Skeletal muscle tissue (tissue), 4 donors: Measurements from ENCODE around the gene MT1M. TPM values are rescaled to one million over a fixed set of nuclear protein-coding genes. Genes with fewer than 3 reads are reported as not detected.
A peak's percentile ranks its signal among the peaks of the same experiment; 100 is the strongest.
"Not testable (repeated sequence)": the region's sequence is repeated elsewhere in the genome, so short reads cannot be mapped to it uniquely, and the experiment has no call there.

Source experiments
- H3K27ac ChIP-seq: one replicate; pipeline ENCODE4 v1.7.0; 2013; ENCODE audit warnings: mild to moderate bottlenecking, low read depth, low read length, inconsistent platforms
- H3K27me3 ChIP-seq, 3 donors: one replicate each; pipeline ENCODE4 v1.7.0; 2013; ENCODE audit warnings: low read length in 3 of 3; ENCODE audit not compliant: control insufficient read depth in 3 of 3, insufficient read depth in 3 of 3
- H3K36me3 ChIP-seq, 3 donors: one replicate each; pipeline ENCODE4 v1.7.0; 2013; ENCODE audit warnings: low read length in 3 of 3; ENCODE audit not compliant: control insufficient read depth in 3 of 3, insufficient read depth in 3 of 3
- H3K4me1 ChIP-seq, 3 donors: one replicate each; pipeline ENCODE4 v1.7.0; 2013; ENCODE audit warnings: low read length in 3 of 3, mild to moderate bottlenecking in 3 of 3; ENCODE audit not compliant: control insufficient read depth in 3 of 3, insufficient read depth in 3 of 3
- H3K4me3 ChIP-seq, 3 donors: one replicate each; pipeline ENCODE4 v1.7.0; 2013; ENCODE audit warnings: low read length in 3 of 3
- H3K9ac ChIP-seq, 3 donors: one replicate each; pipeline ENCODE4 v1.7.0; 2013; ENCODE audit warnings: low read length in 3 of 3, mild to moderate bottlenecking in 3 of 3, moderate library complexity in 2 of 3, low read depth in 1 of 3
- H3K9me3 ChIP-seq, 3 donors: one replicate each; pipeline ENCODE4 v1.7.0; 2013; ENCODE audit warnings: low read length in 3 of 3; ENCODE audit not compliant: control insufficient read depth in 3 of 3
- total RNA-seq: library from RNA; depleted of rRNA; stranded (reverse); fragments of >200 nt; gene quantifications from one replicate; pipeline ENCODE4 v1.2.3, GENCODE V29; 2014
- donor health status: Osteomylitis.

The MT1M gene
- total RNA-seq, 1 donor from 2014 or later = 2.1 TPM

- H3K9ac ChIP-seq = peak within 1 kb of the TSS in 2 of 3 donors; percentile 50 to 68
- peaks cover 6 to 18% (median 14%) of the 10 kb centered on the region in 3 donors for H3K4me1 ChIP-seq
- H3K27me3 ChIP-seq = peaks cover 26 to 33% (median 27%) of the 10 kb centered on the region in 3 donors
- no peak within 1 kb of the TSS for H3K27ac ChIP-seq
- no peaks in the 10 kb centered on the region for H3K36me3 ChIP-seq
- no peaks in the 10 kb centered on the region for H3K9me3 ChIP-seq
- peak within 1 kb of the TSS; percentile 64 to 67 (median 65) for H3K4me3 ChIP-seq
Measured at GRCh38 chr16:56657555-56658326, 25.3 kb downstream of the MT1M start, which contains the start of gene MT1F. TSS of gene MT1F (plus strand) at chr16:56657959. CDS start at chr16:56658059, 100 bp downstream.

GRCh38 chr16:56658327-56658875 lies 25.9 kb downstream of the MT1M start:
- Histone ChIP-seq H3K4me3 (peak overlapping the region; percentile 64 to 67 (median 65)), H3K36me3 (no peaks in the 10 kb centered on the region), H3K4me1 (peaks cover 8 to 18% (median 14%) of the 10 kb centered on the region in 3 donors), H3K9me3 (no peaks in the 10 kb centered on the region), H3K27ac (no peak overlapping the region), H3K27me3 (peaks cover 29 to 37% (median 31%) of the 10 kb centered on the region in 3 donors), H3K9ac (peak overlapping the region in 1 of 3 donors; percentile 68)

DNA sequence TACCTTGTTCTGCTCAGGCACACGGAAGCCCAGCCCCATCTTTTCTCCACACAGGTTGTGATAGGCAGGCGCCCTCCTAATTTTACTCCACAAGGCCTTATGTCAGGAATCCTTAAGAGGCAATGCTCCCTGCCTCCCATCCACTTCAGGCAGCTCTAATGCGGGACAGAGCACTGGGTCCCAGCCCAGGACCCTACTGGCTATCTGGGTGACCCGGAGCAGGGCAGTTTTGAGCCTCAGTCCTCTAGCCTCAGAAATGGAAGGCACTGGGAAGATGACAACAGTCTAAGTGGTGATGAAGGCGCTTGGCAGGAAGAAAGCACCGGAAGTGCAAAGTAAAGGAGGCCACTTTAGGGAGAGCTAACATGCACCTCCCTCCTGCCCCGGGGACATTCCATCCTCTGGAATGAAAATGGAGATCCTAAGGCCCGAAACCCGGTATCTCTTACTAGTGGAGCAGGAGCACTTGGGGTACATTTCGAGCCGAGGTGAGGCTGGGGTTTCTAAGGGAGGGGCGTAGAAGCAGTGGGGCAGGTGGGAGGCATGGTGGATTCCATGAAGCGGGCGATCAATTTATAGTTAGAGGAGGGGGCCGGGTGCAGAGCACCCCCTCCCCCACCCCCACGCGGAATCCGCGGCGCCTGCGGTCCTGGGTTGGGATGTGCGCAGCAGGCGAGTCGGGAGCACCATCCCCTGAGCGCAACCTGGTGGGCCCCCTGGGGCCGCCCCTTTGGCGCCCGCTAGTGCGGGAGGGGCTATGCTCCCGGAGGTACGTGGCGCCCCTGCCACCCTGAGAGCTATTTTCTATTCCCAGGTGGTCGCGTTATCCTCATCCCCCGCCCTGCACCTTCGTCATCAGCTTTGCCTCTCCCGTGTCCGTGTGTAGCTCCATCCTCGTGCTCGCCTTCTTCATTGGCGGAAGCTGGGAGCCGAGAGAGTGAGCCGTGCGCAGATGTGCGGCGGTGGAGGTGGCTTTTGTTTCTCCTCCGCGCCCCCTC lies 30.2 kb downstream of the MT1M start:
- no peak overlapping the region for H3K27ac ChIP-seq
- H3K36me3 ChIP-seq = no peaks in the 10 kb centered on the region
- H3K4me1 ChIP-seq = peaks cover 8 to 15% (median 11%) of the 10 kb centered on the region in 3 donors
- H3K27me3 ChIP-seq = peaks cover 41 to 57% (median 48%) of the 10 kb centered on the region in 3 donors
- no peaks in the 10 kb centered on the region for H3K9me3 ChIP-seq
- no peak overlapping the region for H3K9ac ChIP-seq
- no peak overlapping the region for H3K4me3 ChIP-seq

DNA sequence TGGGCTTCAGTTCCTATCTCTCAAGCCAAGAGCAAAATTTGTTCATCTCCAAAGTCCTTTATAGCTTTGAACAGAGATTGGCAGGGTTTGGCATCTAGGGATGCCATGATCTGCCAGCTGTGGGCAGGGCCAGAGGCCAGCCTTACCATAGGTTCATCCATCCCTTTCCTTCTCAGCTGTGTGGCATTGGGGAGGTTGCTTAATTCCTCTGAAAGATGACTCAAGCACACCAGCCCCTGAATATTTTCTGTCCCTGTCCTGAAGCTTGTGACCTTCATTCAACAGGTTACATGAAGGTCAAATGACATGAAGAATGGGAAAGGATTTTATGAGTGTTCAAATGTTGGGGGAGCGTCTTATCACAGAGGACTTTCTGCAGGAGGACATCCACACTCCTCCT lies 32.0 kb downstream of the MT1M start:
- peaks cover 37 to 60% (median 49%) of the 10 kb centered on the region in 3 donors for H3K27me3 ChIP-seq
- H3K36me3 ChIP-seq = no peaks in the 10 kb centered on the region
- H3K4me3 ChIP-seq = no peak overlapping the region
- no peak overlapping the region for H3K27ac ChIP-seq
- H3K9ac ChIP-seq = no peak overlapping the region
- no peaks in the 10 kb centered on the region for H3K9me3 ChIP-seq
- H3K4me1 ChIP-seq = peaks cover 5 to 11% (median 6%) of the 10 kb centered on the region in 3 donors

DNA sequence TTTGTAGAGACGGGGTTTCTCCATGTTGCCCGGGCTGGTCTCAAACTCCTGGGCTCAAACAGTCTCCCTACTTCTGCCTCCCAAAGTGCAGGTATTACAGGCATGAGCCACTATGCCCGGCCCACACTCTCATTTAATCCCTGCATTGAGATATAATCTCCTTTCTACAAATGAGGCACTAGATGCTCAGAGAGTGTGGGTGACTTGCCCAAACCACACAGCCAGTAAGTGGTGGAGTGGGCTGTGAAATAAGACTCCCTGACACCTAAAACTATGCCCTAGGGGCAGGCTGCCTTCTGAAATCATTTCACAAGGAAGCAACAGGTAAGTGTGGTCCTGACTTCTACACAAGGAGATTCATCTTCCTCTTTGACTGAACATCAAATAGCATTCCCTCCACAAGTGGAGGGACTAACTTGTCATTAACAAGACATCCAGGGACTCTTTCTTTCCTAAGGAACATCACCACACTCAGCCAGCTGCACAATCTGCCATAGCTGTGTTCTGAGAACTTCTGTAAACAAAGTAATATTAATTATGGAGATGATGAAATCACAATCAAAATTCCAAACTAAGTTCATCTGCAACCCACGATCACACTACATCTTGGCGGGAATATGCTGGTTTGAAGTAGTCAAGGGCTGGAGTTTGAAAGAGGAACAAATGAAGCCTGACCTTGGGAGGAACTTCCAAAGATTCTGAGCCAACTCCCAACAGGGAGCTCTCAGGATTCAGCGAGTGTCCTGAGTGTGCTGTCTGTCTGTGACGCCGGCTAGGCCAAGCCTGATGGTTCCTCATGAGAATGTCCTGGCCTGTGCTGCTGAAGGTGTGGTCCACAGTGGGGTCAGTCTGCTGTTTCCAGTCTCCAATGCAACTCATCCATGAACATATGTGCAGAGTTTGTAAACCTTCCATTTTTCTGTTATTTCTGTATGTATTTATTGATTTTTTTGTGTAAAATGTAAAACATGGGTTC lies 33.1 kb downstream of the MT1M start:
- H3K27ac ChIP-seq, H3K4me3 ChIP-seq, H3K9me3 ChIP-seq, H3K36me3 ChIP-seq, H3K9ac ChIP-seq: not testable (repeated sequence)
- Histone ChIP-seq H3K27me3 (peaks cover 40 to 66% (median 59%) of the 10 kb centered on the region in 3 donors), H3K4me1 (peaks cover 5 to 11% (median 8%) of the 10 kb centered on the region in 3 donors)

DNA sequence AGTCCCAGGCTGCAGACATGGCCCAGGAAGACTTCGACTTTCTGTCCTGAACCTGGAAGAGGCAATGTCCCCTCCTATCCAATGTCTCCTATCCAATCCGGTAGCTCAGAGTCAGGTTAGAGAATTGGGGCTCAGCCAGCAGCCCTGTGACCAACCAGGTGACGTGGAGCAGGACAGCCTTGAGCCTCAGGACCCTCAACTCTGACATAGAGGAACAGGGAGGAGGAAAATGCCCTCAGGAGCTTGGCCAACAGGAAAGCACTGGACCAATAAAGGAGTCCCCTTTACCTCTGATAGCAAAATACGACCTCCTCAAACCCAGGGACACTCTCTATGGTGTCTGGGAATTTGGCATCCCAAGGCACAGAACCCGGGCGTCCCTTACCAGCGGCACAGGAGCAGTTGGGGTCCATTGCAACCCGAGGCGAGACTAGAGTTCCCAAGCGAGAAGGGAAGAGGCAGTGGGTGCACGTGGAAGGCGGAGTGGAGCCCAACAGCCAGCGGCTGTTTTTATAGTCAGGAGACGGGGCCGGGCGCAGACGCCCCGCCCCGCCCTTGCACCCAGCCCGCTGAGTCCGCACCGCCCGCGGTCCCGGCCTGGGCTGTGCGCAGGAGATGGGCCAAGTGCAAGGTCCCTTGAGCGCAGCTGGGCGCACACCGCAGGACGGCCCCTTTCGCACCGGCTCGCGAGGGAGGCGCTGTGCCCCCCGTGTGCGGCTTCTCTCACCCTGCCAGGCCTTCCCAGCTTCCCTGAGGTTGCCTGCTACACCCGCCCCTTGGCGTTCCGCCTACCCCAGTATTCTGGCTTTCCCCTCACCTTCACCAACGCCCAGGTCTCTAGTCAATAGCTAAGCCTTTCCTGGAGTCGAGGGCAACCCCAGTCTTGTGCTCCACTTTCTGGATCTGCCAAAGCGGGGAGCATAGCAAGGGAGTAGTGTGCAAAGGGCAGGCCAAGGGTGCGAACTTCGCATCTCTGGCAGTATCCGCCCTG lies 35.4 kb downstream of the MT1M start, which contains the start of gene MT1G:
TSS of gene MT1G (minus strand) at position 485 of the 991 bp plus-strand sequence. CDS start at position 413, 72 bp downstream.
- peaks cover 30 to 55% (median 49%) of the 10 kb centered on the region in 3 donors for H3K27me3 ChIP-seq
- peak within 1 kb of the TSS; percentile 22 to 48 (median 35) for H3K4me3 ChIP-seq
- H3K9ac ChIP-seq = peak within 1 kb of the TSS in 2 of 3 donors; percentile 10 to 33
- peaks cover under 1 to 11% (median 8%) of the 10 kb centered on the region in 3 donors for H3K4me1 ChIP-seq
- H3K9me3 ChIP-seq = no peaks in the 10 kb centered on the region
- H3K27ac ChIP-seq = no peak within 1 kb of the TSS
- H3K36me3 ChIP-seq = no peaks in the 10 kb centered on the region

DNA sequence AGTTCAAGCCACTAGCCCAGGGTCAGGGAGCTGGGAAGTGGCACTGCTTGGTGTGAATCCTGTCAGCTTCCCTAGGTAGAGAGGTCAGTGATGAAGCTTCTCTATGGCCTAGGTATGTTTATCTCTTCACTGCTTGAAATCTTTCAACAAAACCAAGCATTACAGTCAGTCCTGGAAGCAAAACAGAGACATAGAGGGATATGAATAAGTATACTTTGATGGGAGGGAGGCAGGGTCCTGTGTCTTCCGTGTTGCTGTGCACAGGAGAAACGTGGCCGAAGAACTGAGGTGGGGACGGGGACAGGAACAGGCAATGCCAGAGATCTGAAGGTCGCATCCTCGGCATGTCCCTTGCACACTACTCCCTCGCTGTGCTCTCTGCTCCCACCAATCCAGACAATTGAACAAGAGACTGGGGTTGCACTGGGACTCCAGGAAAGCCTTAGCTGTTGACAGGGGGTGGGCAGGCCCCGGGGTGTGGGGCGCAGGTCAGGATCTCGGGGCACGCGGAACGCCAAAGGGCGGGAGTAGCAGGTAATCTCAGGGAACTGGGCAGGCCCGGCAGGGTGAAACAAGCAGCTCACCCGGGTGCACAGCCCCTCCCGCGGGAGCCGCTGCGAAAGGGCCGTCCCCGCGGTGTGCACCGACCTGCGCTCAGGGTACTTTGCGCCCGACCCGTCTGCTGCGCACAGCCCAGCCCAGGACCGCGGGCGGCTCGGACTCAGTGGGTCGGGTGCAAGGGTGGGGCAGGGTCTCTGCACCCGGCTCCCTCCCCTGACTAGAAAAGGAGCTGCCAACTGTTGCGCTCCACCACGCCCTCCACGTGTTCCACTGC lies 36.8 kb downstream of the MT1M start, which contains the start of gene MT1H:
TSS of gene MT1H (plus strand) at position 810 of the 835 bp plus-strand sequence. CDS start 71 bp downstream, outside the sequence.
- Histone ChIP-seq H3K9ac (no peak within 1 kb of the TSS), H3K27ac (no peak within 1 kb of the TSS), H3K36me3 (no peaks in the 10 kb centered on the region), H3K4me1 (peaks cover 0 to 13% (median 9%) of the 10 kb centered on the region in 3 donors), H3K27me3 (peaks cover 26 to 49% (median 46%) of the 10 kb centered on the region in 3 donors), H3K4me3 (no peak within 1 kb of the TSS), H3K9me3 (no peaks in the 10 kb centered on the region)
